SK-N-MC (cell line): ENCODE measurements around the gene ANKRD33B.
"Not testable (repeated sequence)": the region's sequence is repeated elsewhere in the genome, so short reads cannot be mapped to it uniquely, and the experiment has no call there.

Source experiments
- EZH2 ChIP-seq: fragments of 200-600 bp; sonication (generic); IDR thresholded peaks from one replicate; pipeline ENCODE4 v1.6.1; 2017; ENCODE audit warnings: antibody characterized with exemption
- FOXP2 ChIP-seq: optimal IDR thresholded peaks from 2 replicates; pipeline ENCODE3; 2011; ENCODE audit warnings: mild to moderate bottlenecking, moderate library complexity; ENCODE audit not compliant: insufficient read depth; ENCODE audit errors: extremely low read length, control extremely low read depth
- POLR2AphosphoS5 ChIP-seq: IDR thresholded peaks from 2 replicates; pipeline ENCODE4 v1.6.1; 2012; ENCODE audit warnings: mild to moderate bottlenecking, low read depth, low read length, borderline replicate concordance

DNA sequence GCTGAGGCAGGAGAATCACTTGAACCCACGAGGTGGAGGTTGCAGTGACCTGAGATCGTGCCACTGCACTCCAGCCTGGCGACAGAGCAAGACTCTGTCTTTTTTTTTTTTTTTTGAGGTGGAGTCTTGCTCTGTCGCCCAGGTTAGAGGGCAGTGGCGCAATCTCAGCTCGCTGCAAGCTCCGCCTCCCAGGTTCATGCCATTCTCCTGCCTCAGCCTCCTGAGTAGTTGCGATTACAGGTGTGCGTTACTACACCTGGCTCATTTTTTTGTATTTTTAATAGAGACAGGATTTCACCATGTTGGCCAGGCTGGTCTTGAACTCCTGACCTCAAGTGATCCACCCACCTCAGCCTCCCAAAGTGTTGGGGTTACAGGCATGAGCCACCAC lies 42.8 kb downstream of the ANKRD33B start:
- TF ChIP-seq POLR2AphosphoS5, EZH2, FOXP2: not testable (repeated sequence)
